ENCODE results near the gene COL4A2. TPM values are rescaled to one million over a fixed set of nuclear protein-coding genes. Genes with fewer than 3 reads are reported as not detected.
A peak's percentile ranks its signal among the peaks of the same experiment; 100 is the strongest.

The COL4A2 gene
- total RNA-seq, 8 experiments from 2014 or later, result 3.5 to 379 (median 30.2) TPM

- Histone ChIP-seq H3K27ac (no peak overlapping the region), H3K4me3 (peak overlapping the region; percentile 48 to 53 (median 52)), H3K4me1 (replicated peaks in 1 of 2) (peaks cover 0 to 16% of the 10 kb centered on the region in 2 donors)
- in situ Hi-C loops (cut with MboI; ENCODE audit: low pct_unique_long_range_greater_than_20kb in 2 of 9, low sequenced_read_pairs in 9 of 9, unreplicated experiment in 9 of 9), result no loop called here
- WGBS, 10 experiments, result 0 to 61% (median 7%) methylated on average over 5 to 23 of the region's 24 CpGs
- ATAC-seq (replicated peaks in 6 of 8), result peak in 3 of 8 experiments; percentile 13 to 30 (median 15)
Observed at GRCh38 chr13:110562036-110562597, 255.0 kb downstream of the COL4A2 start.

Other genes starting within 250 kb of the COL4A2 start
- gene COL4A1, start 127 bp upstream of the COL4A2 start, total RNA-seq, result 100 to 1,000 TPM in 1 of 8 experiments, 10 to 100 TPM in 2, 1 to 10 TPM in 5; 1.0 to 466 (median 5.0) TPM